Neural cell (in vitro differentiated cells): ENCODE measurements around the gene CRACR2B. TPM values are rescaled to one million over a fixed set of nuclear protein-coding genes. Genes with fewer than 3 reads are reported as not detected.

Source experiments
- H2AFZ ChIP-seq: fragments of 200-600, 300-800 bp; sonication (generic), shearing (Covaris generic); 2 replicates; pipeline ENCODE4 v1.6.0; 2014; ENCODE audit warnings: low read depth, mild to moderate bottlenecking, antibody characterized with exemption, low read length, moderate library complexity
- H3F3A ChIP-seq: fragments of 200-600 bp; shearing (Covaris generic); 2 replicates; pipeline ENCODE4 v1.6.1; 2016; ENCODE audit warnings: mild to moderate bottlenecking, moderate library complexity, mixed read lengths, antibody characterized with exemption, low read length; ENCODE audit not compliant: insufficient read depth, poor library complexity, severe bottlenecking
- H3K27ac ChIP-seq: fragments of 200-600, 300-800 bp; sonication (generic), shearing (Covaris generic); 2 replicates; pipeline ENCODE4 v1.5.1; 2014; ENCODE audit warnings: mild to moderate bottlenecking, low read length, moderate library complexity
- H3K27me3 ChIP-seq: fragments of 300-800, 200-600 bp; sonication (generic), shearing (Covaris generic); 2 replicates; pipeline ENCODE4 v1.6.0; 2014; ENCODE audit warnings: mild to moderate bottlenecking, low read depth, low read length, moderate library complexity; ENCODE audit not compliant: insufficient read depth
- H3K36me3 ChIP-seq: fragments of 300-800, 200-600 bp; sonication (generic), shearing (Covaris generic); 2 replicates; pipeline ENCODE4 v1.5.1; 2014; ENCODE audit warnings: mild to moderate bottlenecking, antibody characterized with exemption, low read length, moderate library complexity; ENCODE audit not compliant: insufficient read depth
- H3K4me2 ChIP-seq: fragments of 300-800, 200-600 bp; sonication (generic), shearing (Covaris generic); 2 replicates; pipeline ENCODE4 v1.6.0; 2014; ENCODE audit warnings: mild to moderate bottlenecking, low read length
- H3K4me3 ChIP-seq: fragments of 300-800, 200-600 bp; sonication (generic), shearing (Covaris generic); 2 replicates; pipeline ENCODE4 v1.5.1; 2014; ENCODE audit warnings: mild to moderate bottlenecking, low read length, moderate library complexity
- H3K79me2 ChIP-seq: fragments of 200-600 bp; shearing (Covaris generic); replicated peaks from 2 replicates; pipeline ENCODE4 v1.6.0; 2014; ENCODE audit warnings: mild to moderate bottlenecking, low read length, moderate library complexity; ENCODE audit not compliant: insufficient read depth
- H3K9ac ChIP-seq: fragments of 300-800, 200-600 bp; sonication (generic), shearing (Covaris generic); 2 replicates; pipeline ENCODE4 v1.6.1; 2016; ENCODE audit warnings: mild to moderate bottlenecking, low read length, mixed read lengths
- H3K9me2 ChIP-seq: fragments of 200-600 bp; shearing (Covaris generic); 2 replicates; pipeline ENCODE4 v1.6.1; 2016; ENCODE audit warnings: mild to moderate bottlenecking, low read length, mixed read lengths; ENCODE audit not compliant: insufficient read depth
- H3K9me3 ChIP-seq: fragments of 200-600, 300-800 bp; sonication (generic), shearing (Covaris generic); 2 replicates; pipeline ENCODE4 v1.6.1; 2016; ENCODE audit warnings: mild to moderate bottlenecking, mixed run types, low read length, moderate library complexity, mixed read lengths
- H4K20me1 ChIP-seq: fragments of 200-600 bp; shearing (Covaris generic); 2 replicates; pipeline ENCODE4 v1.6.1; 2016; ENCODE audit warnings: mild to moderate bottlenecking, mixed run types; ENCODE audit not compliant: insufficient read depth
- EP300 ChIP-seq: fragments of 450-650 bp; conservative IDR thresholded peaks from 2 replicates; pipeline ENCODE4 v1.6.1; 2014; ENCODE audit warnings: antibody characterized with exemption, mild to moderate bottlenecking, moderate library complexity; ENCODE audit not compliant: poor library complexity, severe bottlenecking
- MXI1 ChIP-seq: fragments of 450-650 bp; conservative IDR thresholded peaks from 2 replicates; pipeline ENCODE4 v1.6.1; 2014; ENCODE audit warnings: antibody characterized with exemption, mild to moderate bottlenecking; ENCODE audit not compliant: poor library complexity, severe bottlenecking
- POLR2AphosphoS5 ChIP-seq: IDR thresholded peaks from 2 replicates; pipeline ENCODE4 v1.6.1; 2012
- RAD21 ChIP-seq: fragments of 450-650 bp; conservative IDR thresholded peaks from 2 replicates; pipeline ENCODE4 v1.6.1; 2014; ENCODE audit warnings: antibody characterized with exemption, mild to moderate bottlenecking, moderate library complexity
- SMC3 ChIP-seq: fragments of 450-650 bp; conservative IDR thresholded peaks from 2 replicates; pipeline ENCODE4 v1.6.1; 2014; ENCODE audit warnings: antibody characterized with exemption, mild to moderate bottlenecking, moderate library complexity; ENCODE audit not compliant: poor library complexity
- TAF1 ChIP-seq: IDR thresholded peaks from 2 replicates; pipeline ENCODE4 v1.6.1; 2012; ENCODE audit warnings: low read depth
- polyA plus RNA-seq: library from polyadenylated mRNA; depleted of rRNA; stranded (reverse); fragments of >200 nt; gene quantifications from 2 replicates; pipeline ENCODE4 v1.2.3, GENCODE V29; 2014
- TF ChIP-seq, protein P1 (sequence below): fragments of 450-650 bp; IDR thresholded peaks from 2 replicates; pipeline ENCODE4 v1.5.1; 2014; ENCODE audit warnings: antibody characterized with exemption, mild to moderate bottlenecking, moderate library complexity; ENCODE audit not compliant: poor library complexity, severe bottlenecking
- TF ChIP-seq, protein P2 (sequence below): IDR thresholded peaks from 2 replicates; pipeline ENCODE4 v1.6.1; 2012; ENCODE audit warnings: borderline replicate concordance

Gene CRACR2B
- polyA plus RNA-seq, 1 donor from 2014 or later = 1.2 TPM

DNA sequence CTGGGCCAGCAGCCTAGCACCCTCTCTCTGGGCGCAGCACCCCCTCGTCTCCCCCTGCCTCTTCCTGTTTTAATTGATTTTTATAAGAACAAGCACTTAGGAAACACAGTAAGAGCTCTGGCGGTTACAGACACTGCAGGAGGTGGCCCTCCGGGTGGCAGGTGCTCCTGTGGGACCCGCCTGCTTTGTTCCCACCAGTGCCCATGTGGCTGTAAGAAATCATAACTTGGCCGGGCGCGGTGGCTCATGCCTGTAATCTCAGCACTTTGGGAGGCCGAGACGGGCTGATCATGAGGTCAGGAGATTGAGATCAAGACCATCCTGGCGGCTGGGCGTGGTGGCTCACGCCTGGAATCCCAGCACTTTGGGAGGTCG is 33.4 kb downstream of the CRACR2B start:
- Histone ChIP-seq H3K36me3 (no peaks in the 10 kb centered on the region), H3K4me3 (no peak overlapping the region), H3K27me3 (no peaks in the 10 kb centered on the region), H3K9me2 (no peaks in the 10 kb centered on the region), H3K79me2 (no peaks in the 10 kb centered on the region), H2AFZ (no peak overlapping the region), H3K27ac (no peak overlapping the region), H3K9me3 (no peaks in the 10 kb centered on the region), H3K9ac (no peak overlapping the region), H3K4me2 (no peak overlapping the region), H3F3A (no peaks in the 10 kb centered on the region), H4K20me1 (no peaks in the 10 kb centered on the region)
- TF ChIP-seq TAF1 = no peak
- TF ChIP-seq, protein P1, sequence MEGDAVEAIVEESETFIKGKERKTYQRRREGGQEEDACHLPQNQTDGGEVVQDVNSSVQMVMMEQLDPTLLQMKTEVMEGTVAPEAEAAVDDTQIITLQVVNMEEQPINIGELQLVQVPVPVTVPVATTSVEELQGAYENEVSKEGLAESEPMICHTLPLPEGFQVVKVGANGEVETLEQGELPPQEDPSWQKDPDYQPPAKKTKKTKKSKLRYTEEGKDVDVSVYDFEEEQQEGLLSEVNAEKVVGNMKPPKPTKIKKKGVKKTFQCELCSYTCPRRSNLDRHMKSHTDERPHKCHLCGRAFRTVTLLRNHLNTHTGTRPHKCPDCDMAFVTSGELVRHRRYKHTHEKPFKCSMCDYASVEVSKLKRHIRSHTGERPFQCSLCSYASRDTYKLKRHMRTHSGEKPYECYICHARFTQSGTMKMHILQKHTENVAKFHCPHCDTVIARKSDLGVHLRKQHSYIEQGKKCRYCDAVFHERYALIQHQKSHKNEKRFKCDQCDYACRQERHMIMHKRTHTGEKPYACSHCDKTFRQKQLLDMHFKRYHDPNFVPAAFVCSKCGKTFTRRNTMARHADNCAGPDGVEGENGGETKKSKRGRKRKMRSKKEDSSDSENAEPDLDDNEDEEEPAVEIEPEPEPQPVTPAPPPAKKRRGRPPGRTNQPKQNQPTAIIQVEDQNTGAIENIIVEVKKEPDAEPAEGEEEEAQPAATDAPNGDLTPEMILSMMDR = no peak

DNA sequence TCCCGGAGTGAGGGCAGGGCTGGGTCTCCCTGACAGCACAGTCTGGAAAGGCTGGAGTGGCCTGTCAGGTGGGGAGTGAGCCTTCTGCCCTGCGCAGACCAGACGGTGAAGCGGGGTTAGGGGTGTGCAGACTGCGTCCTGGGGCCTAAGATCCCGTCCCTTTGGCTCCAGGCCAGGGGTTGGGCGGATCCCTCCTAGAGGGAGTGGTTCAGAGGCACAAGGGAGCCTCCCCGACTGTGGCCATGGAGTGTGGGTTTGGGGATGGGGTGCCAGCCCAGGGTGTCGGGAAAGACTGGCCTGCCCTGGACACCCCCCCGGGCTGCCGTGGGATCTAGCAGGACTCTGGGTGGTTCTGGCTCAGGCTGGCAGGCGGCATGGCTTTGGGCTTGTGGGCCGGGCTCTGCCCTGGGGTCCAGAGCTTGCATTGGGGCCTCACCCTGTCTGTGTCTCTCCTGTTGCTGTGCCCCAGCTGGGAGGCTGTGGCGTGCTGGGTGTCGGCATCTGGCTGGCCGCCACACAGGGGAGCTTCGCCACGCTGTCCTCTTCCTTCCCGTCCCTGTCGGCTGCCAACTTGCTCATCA is 34.5 kb downstream of the CRACR2B start:
- no peak overlapping the region for H3K4me3 ChIP-seq
- TF ChIP-seq, protein P2, sequence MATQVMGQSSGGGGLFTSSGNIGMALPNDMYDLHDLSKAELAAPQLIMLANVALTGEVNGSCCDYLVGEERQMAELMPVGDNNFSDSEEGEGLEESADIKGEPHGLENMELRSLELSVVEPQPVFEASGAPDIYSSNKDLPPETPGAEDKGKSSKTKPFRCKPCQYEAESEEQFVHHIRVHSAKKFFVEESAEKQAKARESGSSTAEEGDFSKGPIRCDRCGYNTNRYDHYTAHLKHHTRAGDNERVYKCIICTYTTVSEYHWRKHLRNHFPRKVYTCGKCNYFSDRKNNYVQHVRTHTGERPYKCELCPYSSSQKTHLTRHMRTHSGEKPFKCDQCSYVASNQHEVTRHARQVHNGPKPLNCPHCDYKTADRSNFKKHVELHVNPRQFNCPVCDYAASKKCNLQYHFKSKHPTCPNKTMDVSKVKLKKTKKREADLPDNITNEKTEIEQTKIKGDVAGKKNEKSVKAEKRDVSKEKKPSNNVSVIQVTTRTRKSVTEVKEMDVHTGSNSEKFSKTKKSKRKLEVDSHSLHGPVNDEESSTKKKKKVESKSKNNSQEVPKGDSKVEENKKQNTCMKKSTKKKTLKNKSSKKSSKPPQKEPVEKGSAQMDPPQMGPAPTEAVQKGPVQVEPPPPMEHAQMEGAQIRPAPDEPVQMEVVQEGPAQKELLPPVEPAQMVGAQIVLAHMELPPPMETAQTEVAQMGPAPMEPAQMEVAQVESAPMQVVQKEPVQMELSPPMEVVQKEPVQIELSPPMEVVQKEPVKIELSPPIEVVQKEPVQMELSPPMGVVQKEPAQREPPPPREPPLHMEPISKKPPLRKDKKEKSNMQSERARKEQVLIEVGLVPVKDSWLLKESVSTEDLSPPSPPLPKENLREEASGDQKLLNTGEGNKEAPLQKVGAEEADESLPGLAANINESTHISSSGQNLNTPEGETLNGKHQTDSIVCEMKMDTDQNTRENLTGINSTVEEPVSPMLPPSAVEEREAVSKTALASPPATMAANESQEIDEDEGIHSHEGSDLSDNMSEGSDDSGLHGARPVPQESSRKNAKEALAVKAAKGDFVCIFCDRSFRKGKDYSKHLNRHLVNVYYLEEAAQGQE = no peak
- TF ChIP-seq POLR2AphosphoS5 (no peak), TAF1 (no peak), SMC3 (no peak), MXI1 (no peak)
- H3K9me3 ChIP-seq = no peaks in the 10 kb centered on the region
- H3K79me2 ChIP-seq = no peaks in the 10 kb centered on the region
- H3K9me2 ChIP-seq = no peaks in the 10 kb centered on the region
- no peak overlapping the region for H3K27ac ChIP-seq
- H3K4me2 ChIP-seq = no peak overlapping the region
- no peak overlapping the region for H2AFZ ChIP-seq
- no peaks in the 10 kb centered on the region for H3K36me3 ChIP-seq
- no peaks in the 10 kb centered on the region for H3F3A ChIP-seq
- no peaks in the 10 kb centered on the region for H3K27me3 ChIP-seq
- H3K9ac ChIP-seq = no peak overlapping the region
- no peaks in the 10 kb centered on the region for H4K20me1 ChIP-seq

DNA sequence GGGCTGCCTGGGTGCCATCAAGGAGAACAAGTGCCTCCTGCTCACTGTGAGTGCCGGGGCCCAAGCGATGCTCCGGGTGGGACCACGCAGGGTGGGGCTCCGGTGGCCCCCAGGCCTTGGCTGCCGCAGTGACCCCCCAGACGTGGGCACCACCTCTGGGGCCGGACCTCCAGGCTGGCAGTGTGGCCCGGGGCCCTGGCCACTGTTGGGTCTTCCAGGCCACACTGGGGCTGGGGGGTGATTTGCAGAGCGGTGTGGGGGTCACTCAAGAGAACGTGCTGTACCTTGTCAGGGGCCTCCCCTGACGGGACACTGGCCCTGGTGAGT is 34.9 kb downstream of the CRACR2B start:
- Histone ChIP-seq H3K79me2 (no peaks in the 10 kb centered on the region), H3K4me2 (no peak overlapping the region), H3K9ac (no peak overlapping the region), H3K27ac (no peak overlapping the region), H3K27me3 (no peaks in the 10 kb centered on the region), H3K36me3 (no peaks in the 10 kb centered on the region), H3K4me3 (no peak overlapping the region), H2AFZ (no peak overlapping the region), H4K20me1 (no peaks in the 10 kb centered on the region), H3K9me2 (no peaks in the 10 kb centered on the region), H3F3A (no peaks in the 10 kb centered on the region), H3K9me3 (no peaks in the 10 kb centered on the region)
- TF ChIP-seq RAD21 (no peak), EP300 (no peak)
